HepG2 (cell line): ENCODE measurements around the gene ALDH3B1. TPM values are rescaled to one million over a fixed set of nuclear protein-coding genes. Genes with fewer than 3 reads are reported as not detected.

ENCODE experiments used
- CBX2 ChIP-seq, 2 experiments: fragments of 200-600 bp in 1 of 2; sonication (generic); formaldehyde crosslinking in 1 of 2; IDR thresholded peaks; 2 replicates each; pipeline versions ENCODE4 v1.7.0 to v1.8.1; 2018 to 2022; ENCODE audit warnings: low read depth in 2 of 2, low read length in 1 of 2, mild to moderate bottlenecking in 1 of 2, missing genetic modification reagents in 1 of 2
- CREBL2 ChIP-seq: sonication (generic); formaldehyde crosslinking; IDR thresholded peaks from 2 replicates; pipeline ENCODE4 v1.8.1; 2023; ENCODE audit warnings: missing genetic modification reagents, mild to moderate bottlenecking, borderline replicate concordance
- DMAP1 ChIP-seq: IDR thresholded peaks from 2 replicates; pipeline ENCODE4 v1.6.1; 2016
- ETV5 ChIP-seq: IDR thresholded peaks from 2 replicates; pipeline ENCODE4 v1.6.1; 2018; ENCODE audit warnings: missing biosample characterization, missing genetic modification reagents, inconsistent platforms, borderline replicate concordance
- FOXO1 ChIP-seq: sonication (generic); formaldehyde crosslinking; IDR thresholded peaks from 2 replicates; pipeline ENCODE4 v1.4.0; 2020; ENCODE audit warnings: missing genetic modification reagents
- GTF3A ChIP-seq: sonication (generic); formaldehyde crosslinking; conservative IDR thresholded peaks from 2 replicates; pipeline ENCODE4 v1.4.0; 2020; ENCODE audit warnings: mild to moderate bottlenecking, missing genetic modification reagents
- MTA3 ChIP-seq: sonication (generic); formaldehyde crosslinking; IDR thresholded peaks from 2 replicates; pipeline ENCODE4 v1.4.0; 2020; ENCODE audit warnings: missing genetic modification reagents
- NFIB ChIP-seq: sonication (generic); formaldehyde crosslinking; IDR thresholded peaks from 2 replicates; pipeline ENCODE4 v1.9.0; 2021; ENCODE audit warnings: missing genetic modification reagents, mild to moderate bottlenecking, borderline replicate concordance
- NFRKB ChIP-seq: fragments of 450-650 bp; IDR thresholded peaks from 2 replicates; pipeline ENCODE4 v1.6.1; 2017
- PAF1 ChIP-seq: IDR thresholded peaks from 2 replicates; pipeline ENCODE4 v1.6.1; 2016; ENCODE audit warnings: missing genetic modification reagents, missing compliant biosample characterization
- PHF21A ChIP-seq: sonication (generic); formaldehyde crosslinking; IDR thresholded peaks from 2 replicates; pipeline ENCODE4 v1.5.0; 2020; ENCODE audit warnings: mild to moderate bottlenecking, missing genetic modification reagents
- RFX5 ChIP-seq: IDR thresholded peaks from 2 replicates; pipeline ENCODE4 v1.6.1; 2011; ENCODE audit warnings: low read depth, low read length, improper control_type of control experiment
- SETDB1 ChIP-seq: sonication (generic); formaldehyde crosslinking; IDR thresholded peaks from 2 replicates; pipeline ENCODE4 v1.5.1; 2020; ENCODE audit warnings: missing genetic modification reagents, mild to moderate bottlenecking, borderline replicate concordance
- SOX13 ChIP-seq, 3 experiments: fragments of 450-650 bp in 1 of 3; sonication (generic) in 1 of 3; formaldehyde crosslinking in 1 of 3; IDR thresholded peaks in 2 of 3; conservative IDR thresholded peaks in 1 of 3; 2 replicates each; pipeline versions ENCODE4 v1.5.0 to v1.6.1; 2016 to 2020; ENCODE audit warnings: antibody characterized with exemption in 1 of 3, mild to moderate bottlenecking in 1 of 3, missing compliant biosample characterization in 1 of 3, missing genetic modification reagents in 1 of 3, moderate library complexity in 1 of 3
- SRY ChIP-seq: sonication (generic); formaldehyde crosslinking; IDR thresholded peaks from 2 replicates; pipeline ENCODE4 v1.8.0; 2022; ENCODE audit warnings: mild to moderate bottlenecking, missing genetic modification reagents
- ZBTB26 ChIP-seq: IDR thresholded peaks from 2 replicates; pipeline ENCODE4 v1.6.1; 2016; ENCODE audit warnings: missing compliant biosample characterization, missing genetic modification reagents, borderline replicate concordance
- ZC3H13 ChIP-seq: sonication (generic); formaldehyde crosslinking; IDR thresholded peaks from 2 replicates; pipeline ENCODE4 v1.8.1; 2023; ENCODE audit warnings: mild to moderate bottlenecking, missing genetic modification reagents, moderate library complexity
- ZNF143 ChIP-seq: sonication (generic); formaldehyde crosslinking; IDR thresholded peaks from 2 replicates; pipeline ENCODE4 v1.4.0; 2020; ENCODE audit warnings: missing genetic modification reagents
- ZNF264 ChIP-seq: sonication (generic); formaldehyde crosslinking; IDR thresholded peaks from 2 replicates; pipeline ENCODE4 v1.4.0; 2020; ENCODE audit warnings: missing genetic modification reagents
- ZNF280D ChIP-seq: sonication (generic); formaldehyde crosslinking; IDR thresholded peaks from 2 replicates; pipeline ENCODE4 v1.5.1; 2020; ENCODE audit warnings: mild to moderate bottlenecking, missing genetic modification reagents
- ZNF317 ChIP-seq: sonication (generic); formaldehyde crosslinking; IDR thresholded peaks from 2 replicates; pipeline ENCODE4 v1.5.0; 2020; ENCODE audit warnings: mild to moderate bottlenecking, missing genetic modification reagents
- ZNF720 ChIP-seq: sonication (generic); formaldehyde crosslinking; IDR thresholded peaks from 2 replicates; pipeline ENCODE4 v1.4.0; 2020; ENCODE audit warnings: missing genetic modification reagents
- ZNF776 ChIP-seq: sonication (generic); formaldehyde crosslinking; IDR thresholded peaks from 2 replicates; pipeline ENCODE4 v1.4.0; 2020; ENCODE audit warnings: mild to moderate bottlenecking, missing genetic modification reagents
- ZXDC ChIP-seq: sonication (generic); formaldehyde crosslinking; IDR thresholded peaks from 2 replicates; pipeline ENCODE4 v1.5.0; 2020; ENCODE audit warnings: mild to moderate bottlenecking, missing genetic modification reagents
- polyA plus RNA-seq, 8 experiments: library from polyadenylated mRNA; depleted of rRNA in 3 of 8; stranded (reverse) in 7 of 8; unstranded in 1 of 8; fragments of >200 nt; fragmentation: Illumina TruSeq in 4 of 8; extraction: Trizol in 4 of 8; gene quantifications; 2 replicates each; pipeline versions ENCODE4 v1.2.1 to v1.2.3, GENCODE V29; 2011 to 2016; ENCODE audit warnings: low read depth in 4 of 8, missing spikeins in 1 of 8, mixed read lengths in 1 of 8; ENCODE audit not compliant: insufficient read depth in 1 of 8
- total RNA-seq, 5 experiments: library from RNA; depleted of rRNA; stranded (reverse); fragments of >200 nt; fragmentation: Illumina TruSeq; extraction: Trizol; gene quantifications; 2 replicates each; pipeline ENCODE4 v1.2.3, GENCODE V29; 2016; ENCODE audit warnings: low read depth in 1 of 5

The ALDH3B1 gene
- total and polyA plus RNA-seq, 2 of the 13 experiments (the other 11 are each of a cell fraction or from before 2014, with no cell fraction given): 4.0 to 6.7 TPM

- TF ChIP-seq DMAP1: no peak
- TF ChIP-seq ZC3H13 (CRISPR knock-in tag): no peak
- no peak; the same call in 1 of the 2 replicates for TF ChIP-seq ETV5 (CRISPR knock-in tag)
- TF ChIP-seq ZBTB26 (CRISPR knock-in tag): no peak
- peak; percentile 60 for TF ChIP-seq PHF21A (CRISPR knock-in tag)
- TF ChIP-seq SETDB1: no peak
- TF ChIP-seq CREBL2 (CRISPR knock-in tag): no peak
- TF ChIP-seq PAF1: no peak
- TF ChIP-seq ZNF264 (CRISPR knock-in tag): no peak
- TF ChIP-seq NFRKB: no peak
- TF ChIP-seq MTA3 (CRISPR knock-in tag): no peak
- no peak for TF ChIP-seq RFX5
- TF ChIP-seq ZXDC: no peak
- no peak for TF ChIP-seq ZNF776 (CRISPR knock-in tag)
- no peak for TF ChIP-seq ZNF280D
- TF ChIP-seq NFIB (CRISPR knock-in tag): no peak
- TF ChIP-seq SRY (CRISPR knock-in tag): no peak
- no peak for TF ChIP-seq ZNF143
- no peak for TF ChIP-seq ZNF720
- no peak for TF ChIP-seq FOXO1 (CRISPR knock-in tag)
- TF ChIP-seq SOX13 (IDR thresholded peaks at IDR 0.05): no peak
- TF ChIP-seq SOX13 (CRISPR knock-in tag; conservative IDR thresholded peaks at IDR 0.05 in 1 of 2, IDR thresholded peaks at IDR 0.05 in 1 of 2): 0 out of 4 replicates have a peak, but pooled peaks of 1 of the 2 experiments have one; percentile 13
- no peak for TF ChIP-seq ZNF317 (CRISPR knock-in tag)
- no peak for TF ChIP-seq GTF3A (CRISPR knock-in tag)
- no peak for TF ChIP-seq CBX2 (IDR thresholded peaks at IDR 0.05; ENCODE audit: low read depth, low read length)
- TF ChIP-seq CBX2 (CRISPR knock-in tag; IDR thresholded peaks at IDR 0.05; ENCODE audit: low read depth): no peak
These were observed 6.1 kb upstream of the ALDH3B1 start, which contains the start of gene UNC93B1 (continued) for GRCh38 chr11:68003846-68004550.
